Esophagus squamous epithelium (tissue), 5 donors: Measurements from ENCODE around the gene TMEM135. TPM values are rescaled to one million over a fixed set of nuclear protein-coding genes. Genes with fewer than 3 reads are reported as not detected.

ENCODE experiments used
- DNase-seq: peaks from one replicate; lab custom pipeline; 2025; lab: John Stamatoyannopoulos, UW
- H3K27ac ChIP-seq, 4 donors: fragments of 200-600 bp; sonication (generic); one replicate each; pipeline ENCODE4 v1.5.1; 2016 to 2019; ENCODE audit warnings: mild to moderate bottlenecking in 1 of 4
- H3K27me3 ChIP-seq, 4 donors: fragments of 200-600 bp; sonication (generic); 1 replicate in 3 of 4; 2 replicates in 1 of 4; pipeline versions ENCODE4 v1.5.1 to v1.6.0; 2017 to 2021; ENCODE audit warnings: antibody characterized with exemption in 1 of 4
- H3K36me3 ChIP-seq, 3 donors: fragments of 200-600 bp; sonication (generic); one replicate each; pipeline ENCODE4 v1.5.1; 2016 to 2019
- H3K4me1 ChIP-seq, 3 donors: fragments of 200-600 bp; sonication (generic); one replicate each; pipeline ENCODE4 v1.5.1; 2017 to 2019
- H3K4me3 ChIP-seq, 4 donors: fragments of 200-600 bp; sonication (generic); 1 replicate in 3 of 4; 2 replicates in 1 of 4; pipeline ENCODE4 v1.5.1; 2016 to 2019; ENCODE audit warnings: mild to moderate bottlenecking in 2 of 4, moderate library complexity in 1 of 4
- H3K9me3 ChIP-seq, 3 donors: fragments of 200-600 bp; sonication (generic); one replicate each; pipeline ENCODE4 v1.5.1; 2016 to 2019
- POLR2A ChIP-seq, 4 donors: fragments of 450-650 bp; IDR thresholded peaks; one replicate each; pipeline ENCODE4 v1.6.1; 2017; ENCODE audit warnings: antibody characterized with exemption in 4 of 4, mild to moderate bottlenecking in 4 of 4, moderate library complexity in 3 of 4
- WGBS, 2 donors: methylation state at CpG; one replicate each; pipeline ENCODE4 v1.1.5; 2018; 5-methylcytosine and 5-hydroxymethylcytosine counted together
- intact Hi-C: fragments of 100-400 bp; cut with DNase I; formaldehyde crosslinking; loops from one replicate; pipeline ENCODE4 v1.15.0; 2022
- total RNA-seq, 4 donors: library from RNA; depleted of rRNA; stranded (reverse); fragments of >200 nt; gene quantifications; one replicate each; pipeline ENCODE4 v1.1.0, GENCODE V29; 2016
- TF ChIP-seq, protein P1 (sequence below), 6 experiments: fragments of 450-650 bp in 4 of 6; fragments of 200-600 bp in 2 of 6; sonication (generic) in 2 of 6; IDR thresholded peaks; one replicate each; pipeline ENCODE4 v1.5.1; 2016 to 2019; ENCODE audit warnings: antibody characterized with exemption in 6 of 6, mild to moderate bottlenecking in 4 of 6, moderate library complexity in 4 of 6
- donor health status: DM: yes; HTN: yes; CAD: no.

The TMEM135 gene
- total RNA-seq, 4 donors from 2014 or later, result 4.5 to 12.0 (median 9.8) TPM

DNA sequence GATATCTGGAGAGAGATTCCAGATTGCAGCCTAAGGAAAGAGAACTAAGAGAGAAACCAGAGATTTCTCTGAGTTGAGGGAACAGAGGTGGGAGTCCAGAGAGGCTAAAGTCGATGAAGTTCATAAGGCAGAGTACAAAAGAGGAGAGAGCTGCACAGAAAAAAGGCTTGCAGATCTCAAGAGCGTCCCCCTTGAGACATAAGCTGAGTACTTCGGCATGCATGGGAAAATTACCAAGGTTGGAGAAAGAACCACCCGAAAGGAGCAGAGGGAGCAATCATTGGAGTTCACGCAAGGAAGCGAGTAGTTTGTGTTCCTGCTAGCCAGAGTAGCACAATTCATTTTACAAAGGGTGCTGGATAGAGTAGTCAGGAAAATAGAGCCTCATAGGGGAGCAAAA is 293.5 kb downstream of the TMEM135 start:
- no peak overlapping the region for H3K4me3 ChIP-seq
- H3K27ac ChIP-seq, result no peak overlapping the region
- intact Hi-C loops, result no loop called here
- H3K9me3 ChIP-seq, result no peaks in the 10 kb centered on the region
- DNase-seq, result no peak
- H3K27me3 ChIP-seq, result no peaks in the 10 kb centered on the region
- 77 to 80% methylated on average over 6 of the region's 6 CpGs for WGBS, 2 donors
- TF ChIP-seq POLR2A (IDR thresholded peaks at IDR 0.05), result no peak
- TF ChIP-seq, protein P1, sequence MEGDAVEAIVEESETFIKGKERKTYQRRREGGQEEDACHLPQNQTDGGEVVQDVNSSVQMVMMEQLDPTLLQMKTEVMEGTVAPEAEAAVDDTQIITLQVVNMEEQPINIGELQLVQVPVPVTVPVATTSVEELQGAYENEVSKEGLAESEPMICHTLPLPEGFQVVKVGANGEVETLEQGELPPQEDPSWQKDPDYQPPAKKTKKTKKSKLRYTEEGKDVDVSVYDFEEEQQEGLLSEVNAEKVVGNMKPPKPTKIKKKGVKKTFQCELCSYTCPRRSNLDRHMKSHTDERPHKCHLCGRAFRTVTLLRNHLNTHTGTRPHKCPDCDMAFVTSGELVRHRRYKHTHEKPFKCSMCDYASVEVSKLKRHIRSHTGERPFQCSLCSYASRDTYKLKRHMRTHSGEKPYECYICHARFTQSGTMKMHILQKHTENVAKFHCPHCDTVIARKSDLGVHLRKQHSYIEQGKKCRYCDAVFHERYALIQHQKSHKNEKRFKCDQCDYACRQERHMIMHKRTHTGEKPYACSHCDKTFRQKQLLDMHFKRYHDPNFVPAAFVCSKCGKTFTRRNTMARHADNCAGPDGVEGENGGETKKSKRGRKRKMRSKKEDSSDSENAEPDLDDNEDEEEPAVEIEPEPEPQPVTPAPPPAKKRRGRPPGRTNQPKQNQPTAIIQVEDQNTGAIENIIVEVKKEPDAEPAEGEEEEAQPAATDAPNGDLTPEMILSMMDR (IDR thresholded peaks at IDR 0.05), result no peak
- peaks cover 0 to 3% (median 0%) of the 10 kb centered on the region in 3 donors for H3K36me3 ChIP-seq
- peaks cover 0 to 4% (median 0%) of the 10 kb centered on the region in 3 donors for H3K4me1 ChIP-seq

DNA sequence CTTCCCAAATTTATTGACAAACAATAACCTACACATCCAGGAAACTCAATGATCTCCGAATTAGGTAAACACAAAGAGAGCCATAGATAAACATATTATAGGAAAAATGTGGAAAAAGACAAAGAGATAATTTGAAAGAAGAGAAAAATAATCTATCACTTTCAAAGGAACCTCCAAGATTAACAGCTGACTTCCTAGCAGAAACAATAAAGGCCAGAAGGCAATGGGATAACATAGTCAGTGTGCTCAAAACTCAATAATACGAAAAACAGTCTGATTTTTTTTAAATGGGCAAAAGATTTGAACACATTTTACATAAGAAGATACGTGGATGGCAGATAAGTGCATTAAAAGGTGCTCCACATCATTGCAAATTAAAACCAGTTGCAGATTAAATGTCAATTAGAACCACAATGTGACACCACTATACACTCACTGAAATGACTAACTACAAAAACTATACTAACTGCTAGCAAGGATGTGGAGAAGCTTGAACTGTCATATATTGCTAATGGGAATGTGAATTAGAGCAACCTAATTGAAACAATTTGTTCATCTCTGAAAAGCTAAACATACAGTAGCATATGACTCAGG is 300.4 kb downstream of the TMEM135 start:
- intact Hi-C loops, result no loop called here
- no peaks in the 10 kb centered on the region for H3K4me1 ChIP-seq
- H3K4me3 ChIP-seq, result no peak overlapping the region
- no peaks in the 10 kb centered on the region for H3K27me3 ChIP-seq
- peaks cover 0 to 31% (median 16%) of the 10 kb centered on the region in 3 donors for H3K9me3 ChIP-seq
- TF ChIP-seq, protein P1 (IDR thresholded peaks at IDR 0.05), result no peak
- TF ChIP-seq POLR2A (IDR thresholded peaks at IDR 0.05), result no peak
- H3K36me3 ChIP-seq, result no peaks in the 10 kb centered on the region
- no peak overlapping the region for H3K27ac ChIP-seq
- DNase-seq, result no peak
- 74 to 75% methylated on average over 3 of the region's 3 CpGs for WGBS, 2 donors

DNA sequence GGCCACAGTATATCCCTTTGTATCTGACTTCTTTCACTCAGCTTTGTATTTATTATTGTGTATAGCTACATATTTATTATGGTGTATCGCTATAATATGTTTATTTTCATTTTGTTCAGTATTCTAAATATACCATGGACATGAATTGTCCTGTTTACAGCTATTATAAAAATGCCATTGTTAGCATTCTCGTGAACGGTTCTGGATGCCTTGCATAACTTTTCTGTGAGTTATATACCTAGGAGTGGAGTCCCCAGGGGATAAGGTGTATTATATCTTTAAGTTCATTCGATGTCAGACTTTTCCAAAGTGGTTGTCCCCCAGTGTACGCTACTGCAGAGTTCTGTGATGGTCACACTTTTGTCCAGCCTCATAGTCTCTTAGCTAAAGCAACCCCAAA is 301.7 kb downstream of the TMEM135 start:
- no peaks in the 10 kb centered on the region for H3K27me3 ChIP-seq
- no peak for TF ChIP-seq POLR2A (IDR thresholded peaks at IDR 0.05)
- TF ChIP-seq, protein P1 (IDR thresholded peaks at IDR 0.05), result no peak
- no peak overlapping the region for H3K4me3 ChIP-seq
- intact Hi-C loops, result no loop called here
- no peaks in the 10 kb centered on the region for H3K36me3 ChIP-seq
- WGBS, 2 donors, result 81 to 91% methylated on average over 5 of the region's 5 CpGs
- no peaks in the 10 kb centered on the region for H3K4me1 ChIP-seq
- H3K27ac ChIP-seq, result no peak overlapping the region
- no peak for DNase-seq
- peaks cover 0 to 31% (median 16%) of the 10 kb centered on the region in 3 donors for H3K9me3 ChIP-seq

DNA sequence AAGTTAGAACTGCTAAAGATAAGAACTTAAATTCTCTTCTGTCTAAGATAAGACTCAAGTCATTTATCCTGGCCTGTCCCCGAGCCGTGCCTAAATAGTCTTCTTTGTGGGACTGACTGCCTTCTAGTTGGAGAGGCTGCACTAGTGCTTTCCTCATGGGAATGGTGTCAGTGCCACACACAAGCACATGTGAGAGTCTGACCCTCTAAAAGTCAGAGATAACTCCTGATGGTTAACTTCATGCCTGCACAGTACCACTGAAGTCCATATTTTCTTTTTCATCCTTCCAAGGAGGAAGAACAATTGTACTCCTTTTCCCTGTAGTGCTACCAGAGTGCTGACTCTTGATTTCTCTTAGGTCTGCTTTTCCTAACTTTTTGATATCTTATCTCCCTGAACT is 309.7 kb downstream of the TMEM135 start:
- TF ChIP-seq, protein P1 (IDR thresholded peaks at IDR 0.05), result no peak
- TF ChIP-seq POLR2A (IDR thresholded peaks at IDR 0.05), result no peak
- 52 to 81% methylated on average over 2 of the region's 2 CpGs for WGBS, 2 donors

DNA sequence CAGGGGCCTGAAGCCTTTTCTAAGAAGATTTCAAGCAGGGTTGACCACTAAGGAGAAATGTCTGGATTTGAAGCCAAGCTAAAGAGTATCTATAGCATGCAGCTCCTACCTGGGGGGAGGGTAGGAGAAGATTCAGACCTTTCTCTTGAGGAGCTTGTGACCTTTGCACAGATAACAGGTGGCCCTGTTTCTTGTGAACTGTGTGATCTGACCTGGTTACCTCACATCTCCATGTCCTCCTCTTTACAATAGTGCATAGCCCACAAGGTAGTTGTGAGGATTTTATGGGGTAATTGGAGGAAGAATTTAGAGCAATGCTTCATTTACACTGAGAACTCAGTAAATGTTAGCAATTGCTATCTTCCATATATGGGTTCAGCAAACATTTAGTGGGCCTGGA is 310.1 kb downstream of the TMEM135 start:
- H3K27me3 ChIP-seq, result no peaks in the 10 kb centered on the region
- no peak for TF ChIP-seq POLR2A (IDR thresholded peaks at IDR 0.05)
- TF ChIP-seq, protein P1 (IDR thresholded peaks at IDR 0.05), result no peak
- H3K27ac ChIP-seq, result no peak overlapping the region
- no peaks in the 10 kb centered on the region for H3K36me3 ChIP-seq
- no peak overlapping the region for H3K4me3 ChIP-seq
- intact Hi-C loops, result no loop called here
- H3K9me3 ChIP-seq, result no peaks in the 10 kb centered on the region
- H3K4me1 ChIP-seq, result peaks cover 0 to 5% (median 3%) of the 10 kb centered on the region in 3 donors
- no peak for DNase-seq

More for the DNA sequence above, 309.7 kb downstream of the TMEM135 start:
- Histone ChIP-seq H3K27me3 (no peaks in the 10 kb centered on the region), H3K36me3 (no peaks in the 10 kb centered on the region), H3K9me3 (no peaks in the 10 kb centered on the region), H3K4me1 (peaks cover 0 to 1% (median 0%) of the 10 kb centered on the region in 3 donors), H3K4me3 (no peak overlapping the region), H3K27ac (no peak overlapping the region)
- DNase-seq, result no peak
- intact Hi-C loops, result no loop called here
